Uterus (tissue), 2 donors: ENCODE results near the gene PHLPP1.

Experiments
- POLR2A ChIP-seq, 2 donors: fragments of 450-650 bp; IDR thresholded peaks; one replicate each; pipeline ENCODE4 v1.6.1; 2016; ENCODE audit warnings: antibody characterized with exemption in 2 of 2, mild to moderate bottlenecking in 1 of 2, moderate library complexity in 1 of 2
- TF ChIP-seq, protein P1 (sequence below), 4 experiments: fragments of 200-600 bp in 2 of 4; fragments of 450-650 bp in 2 of 4; sonication (generic) in 2 of 4; IDR thresholded peaks; one replicate each; pipeline ENCODE4 v1.5.1; 2016 to 2019; ENCODE audit warnings: antibody characterized with exemption in 4 of 4, mild to moderate bottlenecking in 2 of 4, moderate library complexity in 1 of 4

DNA sequence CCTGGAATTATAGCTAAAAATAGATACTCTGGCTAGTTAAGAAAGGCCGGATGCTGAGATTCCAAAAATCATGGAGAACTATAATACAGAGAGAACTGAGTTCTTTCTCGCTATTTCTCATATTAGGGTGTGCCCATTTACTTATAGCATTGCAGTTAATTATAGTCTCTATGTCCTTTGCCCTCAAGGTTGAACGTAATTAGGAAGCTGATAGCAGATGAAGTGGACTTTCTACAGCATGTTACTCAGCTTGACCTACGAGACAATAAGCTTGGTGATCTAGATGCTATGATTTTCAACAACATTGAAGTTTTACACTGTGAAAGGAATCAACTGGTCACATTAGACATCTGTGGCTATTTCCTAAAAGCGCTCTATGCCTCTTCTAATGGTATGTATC, 187.4 kb downstream of the PHLPP1 start:
- TF ChIP-seq, protein P1, sequence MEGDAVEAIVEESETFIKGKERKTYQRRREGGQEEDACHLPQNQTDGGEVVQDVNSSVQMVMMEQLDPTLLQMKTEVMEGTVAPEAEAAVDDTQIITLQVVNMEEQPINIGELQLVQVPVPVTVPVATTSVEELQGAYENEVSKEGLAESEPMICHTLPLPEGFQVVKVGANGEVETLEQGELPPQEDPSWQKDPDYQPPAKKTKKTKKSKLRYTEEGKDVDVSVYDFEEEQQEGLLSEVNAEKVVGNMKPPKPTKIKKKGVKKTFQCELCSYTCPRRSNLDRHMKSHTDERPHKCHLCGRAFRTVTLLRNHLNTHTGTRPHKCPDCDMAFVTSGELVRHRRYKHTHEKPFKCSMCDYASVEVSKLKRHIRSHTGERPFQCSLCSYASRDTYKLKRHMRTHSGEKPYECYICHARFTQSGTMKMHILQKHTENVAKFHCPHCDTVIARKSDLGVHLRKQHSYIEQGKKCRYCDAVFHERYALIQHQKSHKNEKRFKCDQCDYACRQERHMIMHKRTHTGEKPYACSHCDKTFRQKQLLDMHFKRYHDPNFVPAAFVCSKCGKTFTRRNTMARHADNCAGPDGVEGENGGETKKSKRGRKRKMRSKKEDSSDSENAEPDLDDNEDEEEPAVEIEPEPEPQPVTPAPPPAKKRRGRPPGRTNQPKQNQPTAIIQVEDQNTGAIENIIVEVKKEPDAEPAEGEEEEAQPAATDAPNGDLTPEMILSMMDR (IDR thresholded peaks at IDR 0.05): no peak
- TF ChIP-seq POLR2A (IDR thresholded peaks at IDR 0.05): no peak
